ENCODE data around the gene PSMA4. TPM values are rescaled to one million over a fixed set of nuclear protein-coding genes. Genes with fewer than 3 reads are reported as not detected.

The PSMA4 gene
- 379 to 479 TPM (median 406 TPM) in 5 replicates for total RNA-seq (2022; extraction: Qiagen RNA extraction; ENCODE audit: low read depth)

GRCh38 chr15:78540141-78540870 lies at the start of gene PSMA4:
TSS of gene PSMA4 (plus strand) at chr15:78540444. CDS start at chr15:78541928, 1,484 bp downstream.

GRCh38 chr15:78506971-78507830 lies 33.0 kb upstream of the PSMA4 start, which contains the start of gene HYKK:
TSS of gene HYKK (plus strand) at chr15:78507577. CDS start at chr15:78513089, 5,512 bp downstream.

GRCh38 chr15:78565097-78565950 lies 25.1 kb downstream of the PSMA4 start, which contains the start of gene CHRNA5:
TSS of gene CHRNA5 (plus strand) at chr15:78565520. CDS start at chr15:78565720, 200 bp downstream.

Other genes starting within 250 kb of the PSMA4 start
- gene SKIC8, start 240.8 kb upstream of the PSMA4 start, total RNA-seq (2022; extraction: Qiagen RNA extraction; ENCODE audit: low read depth) = 77.4 to 115 TPM (median 86.8 TPM) in 5 replicates
- 1.2 to 2.2 TPM (median 1.5 TPM) in 5 replicates for gene CRABP1, start 200.1 kb upstream of the PSMA4 start, total RNA-seq (2022; extraction: Qiagen RNA extraction; ENCODE audit: low read depth)
- gene IREB2, start 102.2 kb upstream of the PSMA4 start, total RNA-seq (2022; extraction: Qiagen RNA extraction; ENCODE audit: low read depth) = 37.7 to 49.8 TPM (median 46.4 TPM) in 5 replicates
- 6.0 to 7.6 TPM (median 6.1 TPM) in 5 replicates for gene HYKK, start 32.9 kb upstream of the PSMA4 start, total RNA-seq (2022; extraction: Qiagen RNA extraction; ENCODE audit: low read depth)
- gene CHRNA5, start 25.1 kb downstream of the PSMA4 start, total RNA-seq (2022; extraction: Qiagen RNA extraction; ENCODE audit: low read depth) = 30.9 to 35.7 TPM (median 33.6 TPM) in 5 replicates
- gene CHRNA3, start 80.6 kb downstream of the PSMA4 start, total RNA-seq (2022; extraction: Qiagen RNA extraction; ENCODE audit: low read depth) = 0.35 to 0.96 TPM (median 0.64 TPM) in 5 replicates
- 0.52 to 1.6 TPM (median 1.1 TPM) in 5 replicates for gene CHRNB4, start 100.8 kb downstream of the PSMA4 start, total RNA-seq (2022; extraction: Qiagen RNA extraction; ENCODE audit: low read depth)

Measured in A549 treated with GW870086 at 1 μM for 4 hours (cell line).